COR-L47 (cell line): ENCODE results near the gene RLBP1.
"Not testable (repeated sequence)": the region's sequence is repeated elsewhere in the genome, so short reads cannot be mapped to it uniquely, and the experiment has no call there.

Experiments used
- DNase-seq: peaks from one replicate; lab custom pipeline; 2025; lab: John Stamatoyannopoulos, UW

RLBP1 gene

DNA sequence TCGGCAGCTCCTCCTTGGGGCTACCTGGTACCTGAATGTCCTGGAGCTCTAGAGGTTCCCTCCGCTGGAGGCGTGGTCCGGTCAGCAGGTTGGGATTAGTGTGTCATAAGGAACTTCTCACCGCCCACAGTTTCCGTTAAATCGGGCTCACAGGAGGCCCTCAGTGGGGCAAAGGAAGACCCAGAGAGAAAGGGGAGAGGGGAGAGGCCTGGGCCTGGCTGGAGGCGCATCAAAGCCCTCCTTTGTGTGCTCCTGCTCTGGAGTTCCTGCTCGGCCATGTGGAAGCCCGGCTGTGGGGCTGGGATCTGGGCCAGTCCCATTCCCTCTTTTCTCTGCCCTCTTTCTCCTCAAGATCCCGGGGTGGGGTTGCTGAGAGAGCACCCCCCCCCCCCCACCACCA, at the start of gene RLBP1:
RLBP1 (minus strand) TSS at position 37 of the 400 bp plus-strand sequence. CDS start 2,604 bp downstream, outside the sequence.
- DNase-seq: no peak

DNA sequence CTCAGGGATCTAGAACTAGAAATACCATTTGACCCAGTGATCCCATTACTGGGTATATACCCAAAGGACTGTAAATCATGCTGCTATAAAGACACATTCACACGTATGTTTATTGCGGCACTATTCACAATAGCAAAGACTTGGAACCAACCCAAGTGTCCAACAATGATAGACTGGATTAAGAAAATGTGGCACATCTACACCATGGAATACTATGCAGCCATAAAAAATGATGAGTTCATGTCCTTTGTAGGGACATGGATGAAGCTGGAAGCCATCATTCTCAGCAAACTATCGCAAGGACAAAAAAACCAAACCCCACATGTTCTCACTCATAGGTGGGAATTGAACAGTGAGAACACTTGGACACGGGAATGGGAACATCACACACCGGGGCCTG, 28.8 kb upstream of the RLBP1 start:
- not testable (repeated sequence) for DNase-seq

DNA sequence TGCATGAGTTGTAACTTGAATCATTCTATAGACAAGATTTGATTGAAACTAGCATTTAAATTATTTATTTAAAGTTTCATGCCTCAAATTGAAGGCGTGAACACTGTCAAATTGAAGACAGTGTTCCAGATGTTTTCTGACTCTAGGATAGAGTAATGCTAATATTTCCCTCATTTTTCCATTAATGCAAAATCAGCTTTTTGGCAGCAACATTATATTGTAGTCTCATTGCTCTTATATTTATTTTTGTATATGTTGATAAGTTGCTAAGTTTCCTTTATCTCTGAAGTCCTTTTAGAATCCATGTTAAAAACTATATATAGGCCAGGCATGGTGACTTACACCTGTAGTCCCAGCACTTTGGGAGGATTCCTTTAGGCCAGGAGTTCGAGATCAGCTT, 27.2 kb upstream of the RLBP1 start:
- DNase-seq: no peak

DNA sequence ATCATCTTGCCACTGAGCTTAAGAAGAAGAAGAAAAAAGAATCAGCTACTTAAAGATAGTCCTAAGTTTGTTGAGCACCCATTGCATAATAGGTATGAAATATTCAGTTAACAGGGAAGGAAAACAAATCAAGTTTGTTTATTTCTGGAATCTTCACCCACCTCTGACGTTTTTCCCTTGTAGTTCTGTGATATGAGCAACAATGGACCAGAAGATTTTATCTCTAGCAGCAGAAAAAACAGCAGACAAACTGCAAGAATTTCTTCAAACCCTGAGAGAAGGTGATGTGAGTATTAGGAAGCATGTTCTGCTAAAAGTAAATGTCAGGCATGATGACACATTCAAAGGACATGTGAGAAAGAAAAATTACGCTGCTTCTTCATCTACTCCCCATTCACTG, 26.1 kb upstream of the RLBP1 start:
- no peak for DNase-seq

DNA sequence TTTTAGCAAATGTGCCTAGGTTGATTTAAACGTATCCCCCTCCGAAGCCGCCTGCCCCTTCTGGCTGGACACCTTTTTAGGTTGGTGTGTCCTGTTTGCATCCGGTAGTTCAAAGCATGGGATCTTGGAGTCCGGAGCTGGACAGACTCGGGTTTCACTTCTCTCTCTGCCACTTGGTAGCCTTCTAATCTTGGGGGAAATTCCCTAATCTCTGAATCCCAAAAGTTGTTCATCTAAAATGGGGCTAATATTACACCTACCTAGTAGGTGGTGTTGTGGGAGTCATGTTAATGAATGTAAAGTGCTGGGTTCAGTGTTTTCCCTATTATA, 23.2 kb upstream of the RLBP1 start:
- DNase-seq: peak; percentile 33

DNA sequence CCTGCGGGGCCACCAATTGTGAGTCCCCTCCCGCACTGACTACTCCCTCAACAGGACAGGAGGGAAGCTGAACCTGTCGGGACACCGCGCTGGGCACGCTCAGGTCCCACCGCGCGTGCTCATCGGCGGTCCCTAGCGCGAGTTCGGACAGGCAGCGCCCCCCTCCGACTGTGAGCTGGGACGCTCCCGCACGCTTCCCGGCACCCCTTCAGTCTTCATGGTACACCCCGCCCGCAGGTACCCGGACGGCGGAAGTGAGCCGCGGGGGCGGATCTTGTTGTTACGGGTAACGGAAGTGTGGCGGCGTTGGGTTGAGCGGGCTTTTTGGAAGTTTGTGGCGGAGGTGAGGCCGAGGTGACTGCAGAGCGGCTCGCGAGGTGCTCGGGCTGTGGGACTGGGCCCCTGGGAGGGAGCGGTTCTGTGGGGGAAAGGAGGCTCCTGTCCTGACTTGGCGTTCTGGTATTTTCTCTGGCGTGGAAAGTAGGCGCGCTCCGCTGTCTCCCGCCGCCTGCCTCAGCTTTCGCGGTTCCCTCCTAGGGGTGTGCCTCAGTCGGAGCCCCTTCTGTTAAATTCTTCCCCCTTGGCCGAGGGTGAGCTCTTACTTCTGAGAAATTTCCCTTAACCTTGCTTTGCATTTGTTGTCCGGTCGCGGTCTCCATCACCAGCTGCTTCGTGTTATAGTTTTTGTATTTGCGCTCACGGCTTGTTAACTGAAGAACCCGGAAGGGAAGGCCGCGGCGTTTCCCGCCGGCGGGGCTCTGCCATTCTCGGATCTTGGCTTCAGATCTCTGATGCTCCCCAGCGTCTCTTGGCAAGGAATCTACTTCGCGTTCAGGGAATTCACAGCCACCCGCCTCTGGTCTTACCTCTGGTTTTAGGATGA, 22.6 kb upstream of the RLBP1 start, which contains the start of gene FANCI:
FANCI (plus strand) TSS at position 289 of the 883 bp plus-strand sequence. CDS start 3,669 bp downstream, outside the sequence.
- peak; percentile 97 for DNase-seq

DNA sequence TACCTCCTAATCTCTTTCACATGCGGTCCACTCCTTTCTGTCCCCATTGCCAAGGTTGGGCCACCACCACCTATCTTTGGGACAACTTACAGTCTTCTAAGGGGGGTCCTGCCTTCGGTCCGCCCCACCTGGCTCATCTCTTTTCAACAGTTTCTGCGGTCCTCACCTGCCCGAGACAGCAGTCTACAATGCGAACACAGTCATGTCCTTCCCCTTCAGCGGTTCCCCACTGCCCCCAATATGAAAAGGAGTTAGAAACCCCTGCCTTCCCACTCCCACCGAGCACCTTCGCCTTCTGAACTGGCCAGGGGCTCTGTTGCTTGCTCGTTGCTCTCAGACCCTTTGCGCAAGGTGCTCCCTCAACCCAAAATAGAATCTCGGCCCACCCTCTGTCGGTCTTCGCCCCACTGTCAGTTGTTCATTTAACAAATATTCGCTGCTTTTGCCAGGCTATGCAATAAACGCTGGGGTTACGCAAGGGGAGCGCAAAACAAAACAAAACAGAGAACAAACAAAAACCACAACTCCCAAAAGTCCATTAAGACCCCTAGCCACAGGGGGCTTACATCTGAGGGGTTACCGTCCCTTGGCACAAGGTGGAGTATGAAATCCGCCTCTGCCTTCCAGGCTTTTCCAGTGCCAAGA, 21.8 kb upstream of the RLBP1 start:
- DNase-seq: no peak

DNA sequence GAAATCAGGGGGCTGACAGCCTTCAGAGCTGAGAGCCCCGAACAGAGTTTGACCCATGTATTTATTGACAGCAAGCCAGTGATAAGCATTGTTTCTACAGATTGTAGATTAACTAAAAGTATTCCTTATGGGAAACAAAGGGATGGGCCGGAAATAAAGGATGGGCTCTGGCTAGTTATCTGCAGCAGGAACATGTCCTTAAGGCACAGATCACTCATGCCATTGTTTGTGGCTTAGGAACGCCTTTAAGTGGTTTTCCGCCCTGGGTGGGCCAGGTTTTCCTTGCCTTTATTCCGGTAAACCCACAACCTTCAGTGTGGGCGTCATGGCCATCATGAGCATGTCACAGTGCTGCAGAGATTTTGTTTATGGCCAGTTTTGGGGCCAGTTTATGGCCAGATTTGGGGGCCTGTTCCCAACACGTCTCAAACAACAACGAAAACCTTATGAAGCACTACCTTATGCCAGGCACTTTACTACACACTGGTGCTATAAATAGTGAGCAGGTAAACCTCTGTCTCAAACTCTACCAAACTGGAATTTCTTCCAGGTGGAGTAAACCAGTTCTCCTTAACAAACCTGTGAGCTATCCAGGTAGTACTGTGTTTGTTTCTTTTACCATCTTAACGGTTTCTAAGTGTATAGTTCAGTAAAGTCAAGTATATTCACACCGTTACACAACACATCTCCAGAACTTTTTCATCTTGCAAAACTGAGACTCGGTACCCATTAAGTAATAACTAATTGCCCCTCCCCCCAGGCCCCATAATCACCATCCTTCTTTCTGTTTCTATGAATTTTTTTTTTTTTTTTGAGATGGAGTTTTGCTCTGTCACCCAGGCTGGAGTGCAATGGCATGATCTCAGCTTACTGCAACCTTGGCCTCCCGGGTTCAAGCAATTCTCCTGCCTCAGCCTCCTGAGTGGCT, 18.8 kb upstream of the RLBP1 start:
- not testable (repeated sequence) for DNase-seq

DNA sequence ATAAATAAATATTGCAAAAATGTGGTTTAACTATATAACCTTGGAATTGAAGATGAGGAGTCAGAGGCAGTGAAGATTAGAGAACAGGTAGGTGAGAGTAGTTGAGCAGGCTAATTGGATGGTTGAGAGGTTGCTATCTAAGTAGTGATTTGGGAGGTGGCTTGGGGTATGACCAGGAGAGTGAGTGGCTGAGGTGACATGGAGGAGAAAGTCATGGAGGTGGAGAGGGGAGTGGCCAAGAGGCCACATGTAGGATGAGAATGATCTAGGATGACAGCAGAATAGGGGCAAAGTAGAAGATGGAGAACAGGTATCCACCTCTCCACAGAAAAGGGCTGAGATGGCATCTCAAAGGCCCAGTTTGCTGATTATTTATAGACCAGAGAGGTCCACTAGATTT, 10.5 kb upstream of the RLBP1 start:
- no peak for DNase-seq

DNA sequence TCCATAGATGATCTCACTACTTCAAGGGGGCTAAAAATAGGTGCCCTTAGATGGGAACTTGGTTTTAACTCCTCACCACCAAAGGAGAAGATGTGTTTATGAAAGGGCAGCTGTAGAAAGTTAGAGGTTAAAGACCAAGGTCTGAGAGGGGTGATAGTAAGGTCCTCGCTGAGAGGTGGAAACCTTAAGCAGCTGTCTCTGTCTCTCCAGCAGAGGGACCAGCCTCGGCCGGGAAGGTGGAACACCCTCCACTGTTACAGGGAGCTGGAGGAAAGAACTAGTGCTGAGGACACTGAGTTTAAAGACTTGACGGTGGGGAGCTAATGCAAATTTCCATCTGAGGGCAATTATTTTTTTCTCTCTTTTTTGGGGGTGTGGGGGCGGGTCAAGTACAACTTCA, 8.9 kb upstream of the RLBP1 start:
- DNase-seq: no peak

DNA sequence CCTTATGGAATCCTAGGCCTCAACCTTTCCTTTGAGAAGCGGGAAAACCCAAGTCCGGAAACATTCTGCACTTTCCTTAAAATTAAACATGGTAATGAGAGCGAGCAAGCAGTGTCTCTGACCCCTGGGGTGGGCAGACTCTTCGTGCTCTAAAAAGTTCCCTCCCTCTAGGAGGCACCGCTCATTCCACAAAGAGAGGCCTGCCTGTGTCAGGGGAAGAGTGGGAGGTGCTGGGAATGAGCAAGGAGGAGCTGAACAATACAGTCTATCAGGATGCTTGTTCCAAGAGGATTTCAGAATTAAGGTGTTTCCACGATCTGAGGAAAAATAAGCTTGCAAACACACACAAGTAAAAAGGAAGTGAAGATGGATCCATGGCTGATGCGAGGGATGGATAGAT, 6.0 kb upstream of the RLBP1 start:
- no peak for DNase-seq

DNA sequence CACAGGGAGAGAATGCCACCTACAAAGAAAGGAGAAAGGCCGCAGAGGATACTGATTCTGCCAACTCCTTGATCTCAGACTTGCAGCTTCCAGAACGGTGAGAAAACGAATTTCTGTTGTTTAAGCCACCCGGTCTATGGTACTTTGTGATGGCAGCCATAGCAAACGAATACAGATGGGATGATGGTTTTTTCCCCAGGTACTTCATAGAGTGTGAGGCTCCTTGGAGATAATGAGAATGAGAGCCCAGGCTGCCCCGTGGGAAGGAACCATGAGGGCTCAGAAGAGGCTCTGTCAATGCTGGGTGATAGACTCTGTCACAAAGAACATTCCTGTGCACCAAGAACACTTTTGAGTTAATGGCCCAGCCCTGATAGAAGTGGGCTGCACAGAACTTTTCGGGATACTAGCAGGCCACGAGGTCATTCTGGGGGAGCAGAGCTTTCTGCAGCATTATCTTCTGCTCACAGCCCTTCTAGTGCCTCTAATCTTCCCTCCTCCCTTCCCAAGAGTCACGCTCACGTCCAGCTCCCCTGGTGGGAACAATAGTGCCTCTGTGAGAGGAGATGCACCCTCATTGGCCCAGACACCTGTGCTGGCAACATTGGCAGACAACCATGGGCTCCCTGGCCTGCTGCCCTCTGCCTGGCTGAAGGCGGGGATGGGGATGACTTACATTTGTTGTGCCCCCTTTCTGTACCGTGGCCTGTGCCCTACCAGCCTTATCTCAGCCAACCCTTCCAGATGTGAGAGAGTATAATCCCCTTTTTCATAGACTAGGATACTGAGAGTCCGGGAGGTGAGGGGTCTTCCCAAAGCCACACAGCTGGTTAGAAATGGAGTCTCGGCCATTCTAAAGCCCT, 5.2 kb upstream of the RLBP1 start:
- DNase-seq: no peak

DNA sequence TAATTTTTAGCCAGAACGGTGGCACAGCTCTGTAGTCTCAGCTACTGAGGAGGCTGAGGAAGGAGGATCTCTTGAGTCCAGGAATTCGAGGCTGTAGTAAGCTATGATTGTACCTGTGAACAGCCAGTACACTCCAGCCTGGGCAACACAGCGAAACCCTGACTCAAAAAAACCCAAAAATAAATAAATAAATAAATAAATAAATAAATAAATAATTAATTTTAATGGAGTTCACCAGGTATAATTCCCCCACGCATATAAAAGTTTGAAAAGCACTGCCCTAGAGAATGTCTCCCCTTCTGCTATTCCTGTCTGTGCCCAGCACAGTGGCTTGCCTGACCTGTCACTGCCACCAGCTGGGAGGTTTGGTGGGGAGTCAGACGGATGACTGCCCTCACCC, 4.2 kb upstream of the RLBP1 start:
- DNase-seq: no peak

DNA sequence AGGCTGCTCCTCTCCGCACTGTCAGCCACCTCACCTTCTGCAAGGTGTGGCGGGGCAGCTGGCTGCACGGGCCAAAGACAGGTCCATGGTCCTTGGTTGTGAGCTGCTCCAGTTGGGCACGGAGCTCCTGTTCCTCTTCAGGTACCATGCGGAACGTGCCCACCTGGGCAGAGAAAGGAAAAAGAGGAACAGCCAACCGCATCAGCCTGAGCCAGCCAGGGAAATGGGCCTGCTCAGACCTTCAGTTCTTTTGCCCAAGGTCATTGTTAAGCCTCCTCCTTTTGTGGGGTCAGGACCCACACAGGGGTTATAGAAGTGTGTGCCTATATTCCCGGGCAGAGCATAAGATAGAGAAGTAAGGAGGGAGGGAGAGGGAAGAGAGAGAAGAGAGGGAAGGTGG, 2.8 kb downstream of the RLBP1 start:
- no peak for DNase-seq

DNA sequence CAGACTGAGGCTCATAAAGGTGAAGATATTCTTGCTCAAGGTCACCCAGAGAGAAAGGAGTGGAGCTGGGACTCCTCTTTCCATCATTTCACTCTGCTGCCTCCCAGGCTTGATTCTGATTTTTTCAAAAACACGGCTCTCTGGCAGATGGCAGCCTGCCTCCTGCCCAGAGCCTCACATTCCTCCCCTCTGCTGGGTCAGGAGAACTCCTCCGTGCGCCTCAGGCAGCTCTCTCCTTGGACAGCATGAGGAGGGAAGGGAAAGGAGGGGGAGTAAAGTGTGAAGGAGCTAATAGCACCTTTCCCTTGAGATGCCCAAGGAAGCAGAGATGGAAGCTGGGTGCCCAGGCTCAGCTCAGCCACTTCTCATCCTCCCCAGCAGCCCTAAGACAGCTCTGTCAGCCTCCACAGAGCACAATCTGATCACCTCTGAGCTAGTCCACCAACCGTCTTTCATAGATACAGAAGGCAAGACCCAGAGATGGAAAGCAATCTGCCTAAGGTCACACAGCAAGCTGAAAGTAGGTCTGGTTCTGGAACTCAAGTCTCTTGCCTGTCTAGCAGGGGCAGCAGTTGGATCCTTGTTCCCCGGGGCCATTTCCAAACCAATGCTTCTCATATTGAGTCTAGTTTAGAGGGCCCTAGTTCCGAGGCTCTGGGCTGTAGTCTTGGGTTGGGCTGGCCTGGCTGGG, 3.5 kb downstream of the RLBP1 start:
- no peak for DNase-seq

DNA sequence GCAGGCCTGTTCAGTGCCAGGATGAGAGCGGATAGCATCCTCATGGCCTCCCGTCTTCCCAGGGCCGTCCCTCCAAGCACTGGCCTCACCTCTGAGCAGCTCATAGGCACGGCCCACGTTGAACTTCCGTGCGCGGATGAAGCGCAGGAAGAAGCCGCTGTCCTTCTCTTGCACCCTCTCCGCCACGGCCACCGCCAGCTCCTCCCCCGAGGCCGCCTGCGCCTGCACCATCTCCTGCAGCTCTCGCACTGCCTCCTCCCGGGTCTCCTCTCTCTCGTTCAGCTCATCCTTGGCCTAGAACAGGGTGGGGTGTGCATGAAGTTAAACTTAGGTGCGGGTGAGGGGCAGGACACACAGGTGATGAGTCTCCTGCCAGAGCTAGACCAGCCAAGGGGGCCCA, 4.3 kb downstream of the RLBP1 start:
- DNase-seq: no peak

DNA sequence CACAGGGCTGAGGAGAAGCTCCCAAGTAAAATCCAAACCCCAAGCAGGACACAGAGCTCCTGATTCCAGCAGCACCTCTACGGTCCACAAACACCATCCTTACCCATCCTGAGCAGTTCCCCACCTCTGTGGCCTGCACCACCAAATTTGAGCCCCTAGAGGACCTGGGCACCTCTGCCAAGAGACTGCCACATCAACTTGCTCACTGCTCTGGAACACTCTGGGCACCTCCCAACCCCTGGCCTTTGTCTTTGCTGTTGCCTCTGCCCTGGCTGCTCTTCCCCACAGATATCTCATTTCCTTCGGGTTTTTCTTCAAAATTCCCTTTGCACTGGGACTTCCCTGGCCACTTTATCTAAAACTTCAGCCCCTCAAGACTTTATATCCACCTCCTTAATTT, 5.8 kb downstream of the RLBP1 start:
- no peak for DNase-seq

DNA sequence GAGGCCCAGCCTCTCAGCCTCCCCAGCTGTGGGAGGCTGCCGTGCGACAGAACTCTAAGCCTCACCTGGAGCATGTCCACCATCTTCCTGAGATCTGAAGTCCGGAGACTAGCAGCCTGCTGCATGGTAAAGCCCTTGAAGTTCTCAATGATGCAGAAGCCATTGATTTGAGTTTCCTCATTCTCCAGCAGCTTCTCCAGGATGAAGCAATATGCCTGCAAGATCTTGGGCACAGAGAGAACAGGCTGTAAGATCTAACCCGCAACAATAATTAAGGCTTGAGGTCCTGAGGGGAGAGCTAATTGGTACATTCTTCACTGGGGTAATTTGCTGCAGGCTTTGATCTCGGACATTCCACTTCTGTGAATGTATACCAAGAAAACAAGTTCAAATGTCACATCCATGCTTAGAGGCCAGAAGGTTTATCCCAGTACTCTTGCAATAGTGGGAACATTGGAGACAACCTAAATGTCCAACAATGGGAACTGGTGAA, 9.7 kb downstream of the RLBP1 start:
- DNase-seq: no peak

DNA sequence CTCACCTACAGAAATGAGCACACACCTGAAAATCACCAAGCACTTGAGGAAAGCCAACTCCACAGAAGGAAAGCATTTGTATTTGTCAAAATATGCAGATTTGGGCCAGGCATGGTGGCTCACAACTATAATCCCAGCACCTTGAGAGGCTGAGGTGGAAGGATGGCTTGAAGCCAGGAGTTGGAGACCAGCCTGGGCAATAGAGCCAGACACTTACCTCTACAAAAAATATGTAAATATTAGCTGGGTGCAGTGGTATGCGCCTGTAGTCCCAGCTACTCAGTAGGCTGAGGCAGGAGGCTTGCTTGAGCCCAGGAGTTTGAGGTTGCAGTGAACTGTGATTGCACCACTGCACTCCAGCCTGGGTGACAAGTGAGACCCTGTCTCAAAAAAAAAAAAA, 12.3 kb downstream of the RLBP1 start:
- DNase-seq: no peak

DNA sequence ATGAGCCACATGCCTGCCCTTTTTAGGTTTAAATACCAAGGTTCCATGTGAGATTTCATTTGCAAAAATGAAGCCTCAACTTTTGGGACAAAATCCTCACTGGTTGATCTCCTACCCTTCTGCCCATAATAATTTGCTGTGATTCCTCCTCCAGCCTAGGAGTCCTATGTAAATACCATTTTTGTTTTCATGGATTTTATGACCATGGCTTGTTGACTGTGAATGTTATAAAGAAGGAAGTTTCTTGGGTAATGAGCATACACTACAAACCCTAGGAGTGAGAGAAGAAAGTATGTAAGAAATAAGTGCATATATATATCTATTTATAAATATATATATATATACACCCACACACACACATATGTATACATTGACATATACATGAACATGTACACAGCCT, 13.1 kb downstream of the RLBP1 start:
- no peak for DNase-seq

DNA sequence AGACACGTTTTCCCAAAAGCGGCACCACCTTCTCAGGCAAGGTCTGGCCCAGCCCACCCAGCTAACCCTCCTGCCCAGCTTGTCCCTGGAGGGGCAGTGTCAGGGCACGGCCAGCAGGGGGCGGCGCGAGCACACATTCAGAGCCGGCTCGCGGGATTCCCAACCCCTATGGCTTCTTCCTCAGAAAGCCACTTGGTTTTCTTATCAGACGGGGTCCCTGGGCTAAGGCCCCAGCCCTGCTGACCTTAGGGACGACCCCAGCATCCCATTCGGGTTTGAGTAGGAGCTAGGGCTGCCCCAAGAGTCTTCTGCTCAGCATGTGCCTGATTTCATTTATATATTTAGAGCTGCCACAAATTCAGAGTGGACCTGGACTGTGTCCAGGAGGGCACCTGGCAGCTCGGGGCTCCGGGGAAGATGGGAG, 14.5 kb downstream of the RLBP1 start:
- peak; percentile 58 for DNase-seq
